Measurements from ENCODE around the gene PDGFB.

PDGFB gene

DNA sequence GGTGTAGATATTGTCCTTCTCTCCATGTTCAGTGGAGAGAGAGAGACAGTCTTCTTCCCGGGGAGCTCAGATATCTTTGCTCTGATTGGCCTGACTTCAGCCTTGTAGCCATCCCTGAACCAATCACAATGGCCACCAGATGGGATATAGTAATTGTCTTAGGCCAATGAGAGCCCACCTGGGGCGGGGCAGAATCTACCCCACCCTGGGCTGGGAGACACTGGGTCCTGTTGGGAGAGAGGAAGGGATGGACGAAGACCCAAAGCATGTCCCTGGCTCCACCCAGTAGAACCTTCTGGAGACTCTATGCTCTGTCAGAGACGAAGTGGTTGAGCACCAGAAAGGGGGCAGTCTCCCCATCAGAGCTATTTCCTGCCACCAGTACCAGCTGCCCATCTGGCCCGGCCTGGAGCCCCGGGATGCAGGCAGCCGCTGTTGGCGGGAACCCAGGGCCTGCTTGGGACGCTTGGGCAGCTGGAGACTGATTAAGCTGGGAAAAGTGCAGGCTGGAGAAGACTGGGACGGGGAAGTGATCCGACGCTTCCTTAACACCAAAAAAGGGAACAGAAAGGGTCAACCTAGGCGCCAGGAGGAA lies 60.7 kb downstream of the PDGFB start:
- DNase-seq (ENCODE audit: low read depth) = no peak
- H3K4me3 ChIP-seq (ENCODE audit: low read depth, low read length) = no peak overlapping the region

- no peak for DNase-seq (ENCODE audit: low read depth)
Observed at GRCh38 chr22:39182478-39183030, 62.2 kb downstream of the PDGFB start.

DNA sequence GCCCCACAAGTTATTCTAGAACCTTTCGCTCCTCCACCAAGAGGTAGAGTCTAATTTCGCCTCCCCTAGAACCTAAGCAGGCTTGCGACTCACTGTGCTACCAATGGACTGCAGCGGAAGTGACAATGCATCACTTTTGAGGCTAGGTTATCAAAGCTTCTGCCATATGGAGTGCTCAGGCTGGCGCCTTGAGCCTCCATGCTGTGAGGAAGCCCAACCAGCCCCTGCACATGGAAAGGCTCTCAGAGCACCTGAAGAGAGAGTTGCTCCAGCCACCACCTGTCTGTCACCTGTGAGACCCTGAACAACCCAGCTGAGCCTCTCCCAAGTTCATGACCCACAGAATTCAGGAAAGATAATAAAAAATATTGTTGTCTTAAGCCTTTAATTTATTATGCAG lies 63.0 kb downstream of the PDGFB start:
- no peak overlapping the region for H3K4me3 ChIP-seq (ENCODE audit: low read depth, low read length)
- DNase-seq (ENCODE audit: low read depth) = no peak

More at GRCh38 chr22:39182478-39183030, 62.2 kb downstream of the PDGFB start:
- no peak overlapping the region for H3K4me3 ChIP-seq (ENCODE audit: low read depth, low read length)

DNA sequence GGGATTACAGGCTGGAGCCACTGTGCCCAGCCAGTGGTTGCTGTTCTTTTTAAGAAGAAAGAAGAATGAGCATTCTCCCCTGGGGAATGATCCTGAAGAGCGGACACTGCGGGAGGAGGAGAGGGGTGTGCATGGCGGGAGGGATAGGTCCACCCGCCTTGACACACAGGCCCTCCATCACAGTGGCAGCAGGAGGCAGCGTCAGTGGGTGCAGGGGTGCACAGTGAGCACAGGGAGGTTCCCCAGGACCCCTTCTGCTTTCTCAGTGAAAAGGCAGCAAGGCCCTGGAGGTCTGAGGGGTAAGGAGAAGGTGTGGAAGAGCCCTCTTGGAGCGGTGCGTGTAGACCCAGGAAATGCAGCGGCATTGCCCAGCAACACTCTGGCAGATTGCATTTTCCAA lies 63.4 kb downstream of the PDGFB start:
- H3K4me3 ChIP-seq (ENCODE audit: low read depth, low read length) = no peak overlapping the region
- DNase-seq (ENCODE audit: low read depth) = no peak

GRCh38 chr22:39179841-39180335 lies 64.9 kb downstream of the PDGFB start:
- DNase-seq (ENCODE audit: low read depth) = no peak
- no peak overlapping the region for H3K4me3 ChIP-seq (ENCODE audit: low read depth, low read length)

DNA sequence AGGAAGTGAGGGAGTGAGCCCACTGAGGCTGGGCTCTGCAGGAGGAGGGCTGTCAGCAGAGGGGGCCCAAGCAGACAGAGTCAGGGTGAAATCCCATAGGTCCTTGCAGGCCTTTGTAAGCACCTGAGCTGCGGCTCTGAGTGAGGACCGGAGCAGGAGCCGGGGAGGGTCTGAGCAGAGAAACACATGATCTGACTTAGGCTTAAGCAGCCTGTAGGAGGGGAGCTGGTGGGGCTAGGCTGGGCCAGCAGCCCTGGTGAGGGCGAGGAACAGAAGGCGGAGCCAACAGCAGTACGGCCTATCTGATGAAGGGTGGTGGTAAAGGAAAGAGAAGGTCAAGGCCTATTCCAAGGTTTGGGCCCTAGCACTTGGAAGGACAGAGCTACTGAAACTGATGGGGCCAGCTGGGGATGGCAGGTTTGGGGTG lies 65.4 kb downstream of the PDGFB start:
- H3K4me3 ChIP-seq (ENCODE audit: low read depth, low read length) = no peak overlapping the region
- DNase-seq (ENCODE audit: low read depth) = no peak

GRCh38 chr22:39178206-39179111 lies 66.3 kb downstream of the PDGFB start:
- no peak for DNase-seq (ENCODE audit: low read depth)
- no peak overlapping the region for H3K4me3 ChIP-seq (ENCODE audit: low read depth, low read length)

DNA sequence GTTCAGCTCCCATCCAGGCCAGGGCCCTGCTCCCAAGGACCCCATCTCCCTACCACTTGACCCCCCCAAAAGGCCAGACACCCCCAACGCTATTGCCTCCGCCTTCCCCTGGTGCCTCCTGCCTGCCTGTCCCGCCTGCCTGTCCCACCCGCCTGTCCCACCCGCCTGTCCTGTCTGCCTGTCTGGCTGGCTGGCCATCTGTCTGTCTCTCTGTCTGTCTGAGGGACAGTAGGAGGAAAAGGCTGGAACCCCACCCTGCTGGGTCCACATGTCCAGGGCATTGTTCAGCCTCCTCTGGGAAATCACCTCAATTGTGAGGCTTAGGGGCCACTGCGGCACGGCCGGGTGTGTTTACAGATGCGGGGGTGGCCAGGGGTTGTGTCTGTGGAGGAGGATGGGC lies 67.0 kb downstream of the PDGFB start:
- DNase-seq (ENCODE audit: low read depth) = no peak
- H3K4me3 ChIP-seq (ENCODE audit: low read depth, low read length) = no peak overlapping the region

DNA sequence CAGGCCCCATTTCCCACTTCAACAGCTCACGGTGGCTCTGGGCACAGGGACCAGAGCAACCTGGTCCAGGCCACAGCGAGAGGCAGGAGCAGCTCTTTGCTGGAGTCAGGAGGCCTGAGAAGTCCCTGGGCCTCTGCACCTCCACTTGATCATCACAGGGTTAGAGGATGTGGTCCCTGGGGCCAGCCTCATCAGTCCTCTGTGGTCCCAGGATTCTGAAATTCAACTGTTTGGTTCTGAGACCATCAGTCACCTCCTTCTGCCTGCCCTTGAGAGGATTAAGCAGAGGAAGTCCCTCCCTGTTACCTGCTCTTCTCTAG lies 67.4 kb downstream of the PDGFB start:
- DNase-seq (ENCODE audit: low read depth) = no peak
- no peak overlapping the region for H3K4me3 ChIP-seq (ENCODE audit: low read depth, low read length)

DNA sequence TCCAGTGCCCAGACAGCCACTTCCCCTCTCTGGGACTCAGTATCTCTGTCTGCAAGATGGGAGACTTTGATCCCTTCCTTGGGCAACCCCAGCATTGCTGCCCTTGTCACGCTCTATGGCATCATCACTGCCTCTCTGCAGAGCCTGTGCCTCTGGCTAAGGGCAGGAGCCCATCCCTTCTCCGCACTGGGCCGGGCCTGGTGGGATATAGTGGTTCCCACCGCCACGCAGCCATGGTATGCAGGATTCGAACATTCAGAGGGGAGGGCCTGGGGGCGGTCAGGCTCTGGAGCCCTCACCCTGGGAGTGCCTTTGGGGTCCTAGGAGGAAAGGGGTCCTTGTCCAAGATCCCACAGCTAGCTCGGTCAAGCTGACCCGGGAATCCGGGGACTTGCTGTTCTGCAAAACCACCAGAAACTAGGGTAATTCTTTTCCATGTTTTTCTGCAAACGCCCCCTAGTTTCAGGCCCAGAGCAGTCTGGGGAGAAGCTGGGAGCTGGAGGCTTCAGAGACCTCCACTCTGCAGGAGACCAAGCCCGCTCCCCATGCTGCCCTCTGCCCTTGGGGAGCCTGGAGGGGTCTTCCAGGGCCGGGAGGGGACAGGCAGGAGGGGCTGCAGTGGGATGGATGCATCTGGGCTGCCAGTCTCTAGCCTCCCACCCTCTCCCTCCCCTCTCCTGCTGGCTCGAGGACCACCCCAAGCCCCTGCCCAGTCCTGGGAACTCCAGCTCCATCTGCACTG lies 67.9 kb downstream of the PDGFB start:
- no peak overlapping the region for H3K4me3 ChIP-seq (ENCODE audit: low read depth, low read length)
- no peak for DNase-seq (ENCODE audit: low read depth)

GRCh38 chr22:39176143-39176713 lies 68.6 kb downstream of the PDGFB start:
- no peak for DNase-seq (ENCODE audit: low read depth)
- no peak overlapping the region for H3K4me3 ChIP-seq (ENCODE audit: low read depth, low read length)

DNA sequence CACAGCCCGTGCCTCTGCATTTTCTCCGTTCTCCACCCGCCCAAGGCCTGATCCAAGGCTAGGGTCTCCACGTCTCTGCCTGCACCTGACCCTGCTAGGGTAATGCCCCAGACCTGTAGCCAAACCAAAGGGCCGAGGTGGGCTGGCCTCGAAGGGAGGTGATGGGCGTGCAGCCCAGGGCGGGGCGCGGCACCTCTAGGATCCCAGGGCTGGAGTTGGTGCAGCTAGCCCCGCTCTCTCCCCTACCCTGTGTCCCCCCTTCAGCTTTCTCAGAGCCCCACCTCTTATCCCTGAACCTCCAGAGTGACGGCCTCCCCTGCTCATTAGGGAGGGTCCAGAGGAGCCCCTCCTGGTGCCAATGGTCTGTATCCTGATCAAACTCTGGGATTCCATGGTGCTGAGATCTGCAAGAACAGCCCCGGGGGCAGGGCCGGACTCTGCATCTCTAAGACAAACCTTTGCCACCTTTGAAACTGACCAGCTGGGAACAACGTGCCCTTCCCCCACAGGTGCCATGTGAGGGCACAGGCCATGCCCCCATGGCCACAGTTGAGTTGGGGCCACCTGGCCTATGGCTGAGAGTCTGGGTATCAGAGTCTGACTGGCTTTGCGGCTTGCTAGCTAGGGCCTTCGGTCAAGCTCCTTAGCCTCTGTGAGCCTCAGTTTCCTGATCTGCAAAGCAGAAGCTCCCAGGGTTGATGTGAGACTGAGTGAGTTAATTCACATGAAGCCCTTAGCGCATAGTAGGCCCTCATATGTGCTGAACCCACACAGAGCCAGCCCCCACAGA lies 69.2 kb downstream of the PDGFB start:
- no peak overlapping the region for H3K4me3 ChIP-seq (ENCODE audit: low read depth, low read length)
- DNase-seq (ENCODE audit: low read depth) = no peak

DNA sequence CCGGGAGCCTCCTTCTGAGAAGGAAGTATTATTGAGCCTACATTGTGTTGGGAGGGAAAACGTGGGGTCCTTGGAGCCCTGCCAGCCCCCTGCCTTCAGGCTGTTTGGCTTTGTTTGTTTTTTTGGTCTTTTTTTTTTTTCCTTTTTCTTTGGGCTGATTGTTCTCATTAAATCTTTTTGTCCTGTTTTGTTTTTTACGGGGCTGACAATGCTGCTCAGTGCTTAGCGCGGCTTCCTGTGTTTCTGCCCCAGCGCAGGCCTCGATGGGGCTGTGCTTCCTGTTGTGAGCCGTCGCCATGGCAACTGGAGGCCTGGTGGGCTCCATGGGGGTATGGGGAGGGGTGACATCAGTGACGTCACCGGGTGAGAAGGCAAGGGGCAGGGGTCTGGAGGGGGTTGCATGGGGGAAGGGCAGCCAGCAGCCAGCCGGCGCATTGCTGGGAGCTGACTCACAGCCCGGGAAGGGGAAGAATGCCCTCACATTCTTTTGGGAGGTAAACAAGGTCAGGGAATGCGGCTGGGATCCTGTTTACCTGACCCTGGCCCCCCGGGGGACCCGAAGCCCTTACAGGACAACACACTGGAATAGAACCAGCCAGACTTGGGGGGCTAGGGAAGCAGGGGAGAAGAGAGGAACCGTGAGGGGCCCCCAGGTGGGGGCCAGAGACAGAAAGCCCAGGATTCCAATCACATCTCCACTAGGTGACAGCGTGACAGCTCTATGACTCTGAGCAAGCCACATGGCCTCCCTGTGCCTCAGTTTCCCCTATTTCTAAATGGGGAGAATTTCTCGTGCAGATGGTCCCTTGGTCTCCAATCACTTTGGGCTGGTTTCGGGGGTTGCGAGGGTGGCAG lies 70.1 kb downstream of the PDGFB start:
- peak; percentile 67 for DNase-seq (ENCODE audit: low read depth)
- no peak overlapping the region for H3K4me3 ChIP-seq (ENCODE audit: low read depth, low read length)

GRCh38 chr22:39173787-39174497 lies 70.8 kb downstream of the PDGFB start:
- H3K4me3 ChIP-seq (ENCODE audit: low read depth, low read length) = no peak overlapping the region
- no peak for DNase-seq (ENCODE audit: low read depth)

All from skeletal muscle cell (primary cell).